Uterus (tissue), 4 donors: ENCODE data around the gene ELOB. TPM values are rescaled to one million over a fixed set of nuclear protein-coding genes. Genes with fewer than 3 reads are reported as not detected.

Experiments used
- DNase-seq, 2 donors: peaks; one replicate each; pipeline ENCODE4 v3.0.0-alpha.2; 2019 to 2020
- H3K27ac ChIP-seq, 2 donors: fragments of 200-600 bp; sonication (generic); 1 replicate in 1 of 2; 2 replicates in 1 of 2; pipeline ENCODE4 v1.5.1; 2016 to 2018
- H3K27me3 ChIP-seq, 2 donors: fragments of 200-600 bp; sonication (generic); one replicate each; pipeline ENCODE4 v1.5.1; 2018 to 2019; ENCODE audit warnings: control low read depth in 1 of 2
- H3K36me3 ChIP-seq, 2 donors: fragments of 200-600 bp; sonication (generic); one replicate each; pipeline ENCODE4 v1.5.1; 2019; ENCODE audit warnings: control low read depth in 1 of 2
- H3K4me1 ChIP-seq, 2 donors: fragments of 200-600 bp; sonication (generic); one replicate each; pipeline ENCODE4 v1.5.1; 2018 to 2019; ENCODE audit warnings: control low read depth in 1 of 2
- H3K4me3 ChIP-seq, 2 donors: fragments of 200-600 bp; sonication (generic); 1 replicate in 1 of 2; 2 replicates in 1 of 2; pipeline ENCODE4 v1.5.1; 2018 to 2019; ENCODE audit warnings: mild to moderate bottlenecking in 1 of 2
- H3K9me3 ChIP-seq, 2 donors: fragments of 200-600 bp; sonication (generic); one replicate each; pipeline ENCODE4 v1.5.1; 2019; ENCODE audit warnings: control low read depth in 1 of 2
- CTCF ChIP-seq, 4 experiments: fragments of 200-600 bp in 2 of 4; fragments of 450-650 bp in 2 of 4; sonication (generic) in 2 of 4; IDR thresholded peaks; one replicate each; pipeline ENCODE4 v1.5.1; 2016 to 2019; ENCODE audit warnings: antibody characterized with exemption in 4 of 4, mild to moderate bottlenecking in 2 of 4, moderate library complexity in 1 of 4
- POLR2A ChIP-seq, 2 donors: fragments of 450-650 bp; IDR thresholded peaks; one replicate each; pipeline ENCODE4 v1.6.1; 2016; ENCODE audit warnings: antibody characterized with exemption in 2 of 2, mild to moderate bottlenecking in 1 of 2, moderate library complexity in 1 of 2
- intact Hi-C: fragments of 100-400 bp; cut with DNase I; formaldehyde crosslinking; loops from one replicate; pipeline ENCODE4 v1.15.1; 2023; ENCODE audit warnings: low total_unique reads
- total RNA-seq, 4 donors: library from RNA; depleted of rRNA in 3 of 4; stranded (reverse); fragments of >200 nt in 3 of 4; gene quantifications; one replicate each; pipeline versions ENCODE4 v1.1.0 to v1.2.4, GENCODE V29; 2014 to 2023
- donor health status: DM: yes; HTN: yes; CAD: no.

Gene ELOB
- total RNA-seq, 4 donors from 2014 or later, result 88.4 to 524 (median 219) TPM

GRCh38 chr16:2777903-2778629, 986 bp upstream of the ELOB start:
- TF ChIP-seq POLR2A (IDR thresholded peaks at IDR 0.05) (no peak), CTCF (IDR thresholded peaks at IDR 0.05) (no peak)
- Histone ChIP-seq H3K36me3 (no peaks in the 10 kb centered on the region), H3K27ac (peak overlapping the region; percentile 100), H3K27me3 (no peaks in the 10 kb centered on the region), H3K9me3 (no peaks in the 10 kb centered on the region), H3K4me1 (no peaks in the 10 kb centered on the region), H3K4me3 (peak overlapping the region; percentile 99 to 100)
- DNase-seq, result no peak
- intact Hi-C loops, result no loop called here

- peak in 1 of 2 donors; percentile 43 for DNase-seq
- intact Hi-C loops, result no loop called here
- TF ChIP-seq POLR2A (IDR thresholded peaks at IDR 0.05) (no peak), CTCF (IDR thresholded peaks at IDR 0.05) (no peak)
- Histone ChIP-seq H3K4me3 (peak overlapping the region; percentile 71 to 100), H3K4me1 (no peaks in the 10 kb centered on the region), H3K27ac (peak overlapping the region; percentile 83 to 100), H3K36me3 (no peaks in the 10 kb centered on the region), H3K27me3 (no peaks in the 10 kb centered on the region), H3K9me3 (no peaks in the 10 kb centered on the region)
Measured at GRCh38 chr16:2776500-2777139, 460 bp downstream of the ELOB start.

- no peaks in the 10 kb centered on the region for H3K27me3 ChIP-seq
- TF ChIP-seq CTCF (IDR thresholded peaks at IDR 0.05) (no peak), POLR2A (IDR thresholded peaks at IDR 0.05) (no peak)
- intact Hi-C loops, result no loop called here
- H3K36me3 ChIP-seq, result no peaks in the 10 kb centered on the region
- H3K9me3 ChIP-seq, result no peaks in the 10 kb centered on the region
- DNase-seq, result no peak
- peak overlapping the region; percentile 71 to 100 for H3K4me3 ChIP-seq
- H3K27ac ChIP-seq, result peak overlapping the region; percentile 83 to 100
- H3K4me1 ChIP-seq, result no peaks in the 10 kb centered on the region
Measured at GRCh38 chr16:2775765-2776499, 1.1 kb downstream of the ELOB start.

- DNase-seq, result no peak
- intact Hi-C loops, result no loop called here
- H3K4me3 ChIP-seq, result no peak overlapping the region
- H3K36me3 ChIP-seq, result no peaks in the 10 kb centered on the region
- no peaks in the 10 kb centered on the region for H3K27me3 ChIP-seq
- TF ChIP-seq POLR2A (IDR thresholded peaks at IDR 0.05) (no peak), CTCF (IDR thresholded peaks at IDR 0.05) (no peak)
- H3K4me1 ChIP-seq, result no peaks in the 10 kb centered on the region
- no peaks in the 10 kb centered on the region for H3K9me3 ChIP-seq
- H3K27ac ChIP-seq, result no peak overlapping the region
Measured at GRCh38 chr16:2775131-2775716, 1.9 kb downstream of the ELOB start.
